ENCODE results near the gene MED4. TPM values are rescaled to one million over a fixed set of nuclear protein-coding genes. Genes with fewer than 3 reads are reported as not detected.

Gene MED4
- total RNA-seq, 1 donor from 2014 or later, result 39.7 TPM

GRCh38 chr13:48094404-48094780, 512 bp downstream of the MED4 start:
- TF ChIP-seq CTCF (IDR thresholded peaks at IDR 0.05), result no peak
- no peaks in the 10 kb centered on the region for H3K27me3 ChIP-seq
- DNase-seq (no peak), ATAC-seq (peak; percentile 2)
- intact Hi-C loops (cut with DNase I), result no loop called here
- peak overlapping the region; percentile 93 for H3K27ac ChIP-seq
- no peaks in the 10 kb centered on the region for H3K9me3 ChIP-seq
- peak overlapping the region; percentile 98 for H3K4me3 ChIP-seq
- H3K4me1 ChIP-seq, result peaks cover 18% of the 10 kb centered on the region
- H3K36me3 ChIP-seq, result no peaks in the 10 kb centered on the region

DNA sequence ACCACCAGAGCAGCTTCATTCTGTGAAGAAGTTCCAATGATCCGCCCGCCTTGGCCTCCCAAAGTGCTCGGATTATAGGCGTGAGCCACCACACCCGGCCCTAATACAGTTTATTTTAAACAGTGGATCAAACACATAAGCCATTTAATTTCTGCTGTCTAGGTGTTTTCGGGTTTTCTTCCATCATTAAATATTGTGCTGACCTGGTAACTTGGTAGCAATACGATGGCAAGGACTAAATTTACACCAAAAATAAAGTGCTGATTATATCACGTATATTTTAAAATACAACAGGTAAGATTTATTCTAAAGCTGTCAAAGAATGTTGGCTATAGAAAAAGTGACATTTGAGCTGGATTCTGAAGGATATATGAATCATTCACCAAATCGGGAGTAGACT, 1.3 kb downstream of the MED4 start:
- no peak for TF ChIP-seq CTCF (IDR thresholded peaks at IDR 0.05)
- H3K27ac ChIP-seq, result no peak overlapping the region
- ATAC-seq (no peak), DNase-seq (no peak)
- no peaks in the 10 kb centered on the region for H3K9me3 ChIP-seq
- peak overlapping the region; percentile 98 for H3K4me3 ChIP-seq
- H3K36me3 ChIP-seq, result no peaks in the 10 kb centered on the region
- H3K4me1 ChIP-seq, result peaks cover 18% of the 10 kb centered on the region
- no peaks in the 10 kb centered on the region for H3K27me3 ChIP-seq
- intact Hi-C loops (cut with DNase I), result no loop called here

GRCh38 chr13:48086272-48086671, 8.6 kb downstream of the MED4 start:
- intact Hi-C loops (cut with DNase I), result no loop called here
- no peaks in the 10 kb centered on the region for H3K4me1 ChIP-seq
- H3K36me3 ChIP-seq, result peaks cover 57% of the 10 kb centered on the region
- H3K27me3 ChIP-seq, result no peaks in the 10 kb centered on the region
- H3K9me3 ChIP-seq, result no peaks in the 10 kb centered on the region
- DNase-seq, result no peak
- no peak for TF ChIP-seq CTCF (IDR thresholded peaks at IDR 0.05)
- ATAC-seq, result no peak
- H3K27ac ChIP-seq, result no peak overlapping the region
- H3K4me3 ChIP-seq, result no peak overlapping the region

- Histone ChIP-seq H3K4me1 (no peaks in the 10 kb centered on the region), H3K9me3 (no peaks in the 10 kb centered on the region), H3K27ac (no peak overlapping the region), H3K36me3 (peaks cover 94% of the 10 kb centered on the region), H3K4me3 (no peak overlapping the region), H3K27me3 (no peaks in the 10 kb centered on the region)
- intact Hi-C loops (cut with DNase I), result no loop called here
- no peak for TF ChIP-seq CTCF (IDR thresholded peaks at IDR 0.05)
- no peak for DNase-seq
- ATAC-seq, result no peak
Measured at GRCh38 chr13:48081739-48082138, 13.2 kb downstream of the MED4 start.

DNA sequence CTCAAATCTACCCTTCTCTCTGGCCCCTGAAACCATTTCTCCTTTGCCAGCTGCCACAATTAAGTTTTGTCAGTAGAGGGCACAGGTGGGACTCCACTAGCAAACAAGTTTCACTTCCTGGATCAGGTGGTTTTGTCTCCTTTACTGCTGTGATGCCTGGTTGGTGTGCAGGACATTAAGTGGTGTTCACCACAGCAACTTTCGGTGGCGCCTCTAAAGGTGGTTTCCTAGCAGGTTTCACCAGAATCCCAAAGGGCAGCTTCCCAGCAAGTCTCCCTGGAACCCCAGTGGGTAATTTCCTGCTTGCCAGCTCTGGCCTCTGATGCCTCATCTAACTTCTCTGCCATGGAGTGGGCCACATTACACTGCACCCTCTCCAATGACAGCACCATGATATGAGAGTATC, 16.6 kb downstream of the MED4 start:
- Histone ChIP-seq H3K27ac (no peak overlapping the region), H3K4me1 (no peaks in the 10 kb centered on the region), H3K9me3 (no peaks in the 10 kb centered on the region), H3K27me3 (no peaks in the 10 kb centered on the region), H3K36me3 (peaks cover 87% of the 10 kb centered on the region), H3K4me3 (no peak overlapping the region)
- DNase-seq, result no peak
- ATAC-seq, result peak; percentile 61
- intact Hi-C loops (cut with DNase I), result no loop called here
- TF ChIP-seq CTCF (IDR thresholded peaks at IDR 0.05), result peak; percentile 18

DNA sequence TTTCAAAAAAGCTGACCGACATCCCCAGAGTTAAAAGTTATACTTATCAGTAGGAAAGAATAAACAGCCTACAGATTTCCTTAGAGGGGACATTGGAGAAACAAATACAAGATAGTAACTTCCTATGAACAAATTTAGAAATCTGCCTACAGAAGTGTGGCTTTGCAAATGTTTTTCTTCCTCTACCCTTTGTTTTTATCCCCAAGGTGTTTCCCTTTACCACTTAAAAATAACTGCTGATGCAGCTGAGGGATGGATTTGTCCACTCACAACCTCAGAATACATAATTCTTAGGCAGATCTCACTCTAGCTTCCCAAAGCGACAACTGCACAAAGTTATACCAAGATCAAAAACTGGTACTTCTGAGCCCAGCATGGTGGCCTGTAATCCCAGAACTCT, 20.9 kb downstream of the MED4 start:
- intact Hi-C loops (cut with DNase I), result no loop called here
- Histone ChIP-seq H3K36me3 (peaks cover 73% of the 10 kb centered on the region), H3K27ac (no peak overlapping the region), H3K4me3 (no peak overlapping the region), H3K9me3 (peaks cover 7% of the 10 kb centered on the region), H3K4me1 (no peaks in the 10 kb centered on the region), H3K27me3 (no peaks in the 10 kb centered on the region)
- DNase-seq (no peak), ATAC-seq (no peak)
- TF ChIP-seq CTCF (IDR thresholded peaks at IDR 0.05), result no peak
